A549 (cell line): ENCODE measurements around the gene MYO18B. TPM values are rescaled to one million over a fixed set of nuclear protein-coding genes. Genes with fewer than 3 reads are reported as not detected.

Experiments
- ATAC-seq, 2 experiments: fragments of 200-7000 bp in 1 of 2; fragments of >200 bp in 1 of 2; cut with Nextera tagmentation in 1 of 2; cut with Tn5 transposase in 1 of 2; 3 replicates each; pipeline versions ENCODE4 v1.8.0 to v1.9.1; 2018 to 2020; ENCODE audit warnings: mild to moderate bottlenecking in 1 of 2, moderate library complexity in 1 of 2
- CTCF ChIA-PET: fragments of 300-600 bp; sonication (Branson Sonifier 250); formaldehyde crosslinking; extraction: SDS; loops from one replicate; lab custom pipeline; 2021; ENCODE audit warnings: antibody characterized with exemption, inconsistent platforms; lab: Yijun Ruan, JAX
- POLR2A ChIA-PET: fragments of 350-600 bp; formaldehyde crosslinking; extraction: SDS; loops from one replicate; lab custom pipeline; 2021; ENCODE audit warnings: antibody characterized with exemption, inconsistent platforms; lab: Yijun Ruan, JAX
- DNase-seq, 2 experiments: peaks; one replicate each; pipeline versions ENCODE4 v3.0.0 to v3.0.0-alpha.2; 2011 to 2016; ENCODE audit warnings: low read depth in 1 of 2, low spot score in 1 of 2
- FAIRE-seq: peaks from 2 replicates; lab custom pipeline; 2011; peaks lifted over from hg19 to GRCh38; lab: Jason Lieb, UNC
- H3K27ac ChIP-seq, 2 experiments: fragments of >200 bp; sonication (Bioruptor Twin); formaldehyde crosslinking; 3 replicates each; pipeline ENCODE4 v1.5.1; 2016 to 2017
- H3K4me1 ChIP-seq: fragments of >200 bp; sonication (Bioruptor Twin); formaldehyde crosslinking; 3 replicates; pipeline ENCODE4 v1.6.1; 2016
- H3K4me2 ChIP-seq: fragments of >200 bp; sonication (Bioruptor Twin); formaldehyde crosslinking; 3 replicates; pipeline ENCODE4 v1.6.1; 2016
- H3K4me3 ChIP-seq: fragments of >200 bp; sonication (Bioruptor Twin); formaldehyde crosslinking; 3 replicates; pipeline ENCODE4 v1.5.1; 2016
- H3K9me3 ChIP-seq: fragments of >200 bp; sonication (Bioruptor Twin); formaldehyde crosslinking; 3 replicates; pipeline ENCODE4 v1.6.1; 2016
- BCL3 ChIP-seq: fragments of >200 bp; sonication (Bioruptor Twin); formaldehyde crosslinking; IDR thresholded peaks from 3 replicates; pipeline ENCODE4 v1.6.1; 2016
- BHLHE40 ChIP-seq: IDR thresholded peaks from 2 replicates; pipeline ENCODE4 v1.6.1; 2012; ENCODE audit warnings: low read depth, low read length, inconsistent platforms
- CHD2 ChIP-seq: fragments of 150-350 bp; IDR thresholded peaks from 2 replicates; pipeline ENCODE4 v1.6.1; 2014; ENCODE audit warnings: low read length; ENCODE audit not compliant: partially characterized antibody
- CTCF ChIP-seq: fragments of >200 bp; sonication (Bioruptor Twin); formaldehyde crosslinking; IDR thresholded peaks from 3 replicates; pipeline ENCODE4 v1.5.1; 2016
- EHF ChIP-seq: fragments of 250-450 bp; sonication (Bioruptor Pico); IDR thresholded peaks from 2 replicates; pipeline ENCODE4 v1.5.0; 2020; ENCODE audit warnings: mild to moderate bottlenecking
- ELK1 ChIP-seq: fragments of 150-350 bp; IDR thresholded peaks from 2 replicates; pipeline ENCODE4 v1.6.1; 2014; ENCODE audit warnings: low read depth, mild to moderate bottlenecking, low read length
- EP300 ChIP-seq, 2 experiments: fragments of >200 bp; sonication (Bioruptor Twin); formaldehyde crosslinking; IDR thresholded peaks; 2 replicates in 1 of 2; 3 replicates in 1 of 2; pipeline ENCODE4 v1.6.1; 2016 to 2017
- ESRRA ChIP-seq: fragments of 150-350 bp; IDR thresholded peaks from 2 replicates; pipeline ENCODE4 v1.6.1; 2014; ENCODE audit warnings: mild to moderate bottlenecking, low read length, borderline replicate concordance
- FOXS1 ChIP-seq: fragments of 250-450 bp; sonication (Bioruptor Pico); IDR thresholded peaks from 2 replicates; pipeline ENCODE4 v1.5.0; 2020; ENCODE audit warnings: mild to moderate bottlenecking, moderate library complexity
- GATA3 ChIP-seq: IDR thresholded peaks from 2 replicates; pipeline ENCODE4 v1.6.1; 2012; ENCODE audit warnings: borderline replicate concordance
- HDAC2 ChIP-seq: fragments of 200-600 bp; sonication (generic); IDR thresholded peaks from 2 replicates; pipeline ENCODE4 v1.6.1; 2016
- HEYL ChIP-seq: fragments of 250-450 bp; sonication (Bioruptor Pico); IDR thresholded peaks from 2 replicates; pipeline ENCODE4 v1.8.0; 2021; ENCODE audit warnings: mild to moderate bottlenecking, moderate library complexity
- HOXB13 ChIP-seq: fragments of 250-450 bp; sonication (Bioruptor Pico); IDR thresholded peaks from 2 replicates; pipeline ENCODE4 v1.5.0; 2020; ENCODE audit warnings: low read depth, mild to moderate bottlenecking, moderate library complexity
- HOXB5 ChIP-seq: fragments of 250-450 bp; sonication (Bioruptor Pico); IDR thresholded peaks from 2 replicates; pipeline ENCODE4 v1.5.0; 2020; ENCODE audit warnings: mild to moderate bottlenecking, moderate library complexity
- JUN ChIP-seq, 2 experiments: fragments of >200 bp; sonication (Bioruptor Twin); formaldehyde crosslinking; IDR thresholded peaks; 2 replicates in 1 of 2; 3 replicates in 1 of 2; pipeline ENCODE4 v1.6.1; 2016 to 2017
- JUNB ChIP-seq: fragments of >200 bp; sonication (Bioruptor Twin); formaldehyde crosslinking; IDR thresholded peaks from 2 replicates; pipeline ENCODE4 v1.6.1; 2016
- KDM5A ChIP-seq: fragments of 200-600 bp; sonication (generic); IDR thresholded peaks from 2 replicates; pipeline ENCODE4 v1.6.1; 2016; ENCODE audit warnings: antibody characterized with exemption, mild to moderate bottlenecking
- MAX ChIP-seq: IDR thresholded peaks from 2 replicates; pipeline ENCODE4 v1.6.1; 2012
- NFE2L2 ChIP-seq: fragments of 150-350 bp; conservative IDR thresholded peaks from 2 replicates; pipeline ENCODE4 v1.6.1; 2014; ENCODE audit warnings: low read length
- NR3C1 ChIP-seq: fragments of >200 bp; sonication (Bioruptor Twin); formaldehyde crosslinking; IDR thresholded peaks from 3 replicates; pipeline ENCODE4 v1.6.1; 2017
- PBX3 ChIP-seq: IDR thresholded peaks from 2 replicates; pipeline ENCODE4 v1.6.1; 2012
- PHF8 ChIP-seq: fragments of 200-600 bp; sonication (generic); IDR thresholded peaks from 2 replicates; pipeline ENCODE4 v1.6.1; 2016; ENCODE audit warnings: low read depth, mild to moderate bottlenecking, antibody characterized with exemption, moderate library complexity, borderline replicate concordance
- POLR2A ChIP-seq: IDR thresholded peaks from 2 replicates; pipeline ENCODE4 v1.6.1; 2012; ENCODE audit warnings: mild to moderate bottlenecking, low read length
- RAD21 ChIP-seq, 2 experiments: fragments of >200 bp in 1 of 2; sonication (Bioruptor Twin) in 1 of 2; formaldehyde crosslinking in 1 of 2; IDR thresholded peaks in 1 of 2; conservative IDR thresholded peaks in 1 of 2; 2 replicates in 1 of 2; 3 replicates in 1 of 2; pipeline ENCODE4 v1.6.1; 2012 to 2018; ENCODE audit warnings: inconsistent platforms in 1 of 2
- REST ChIP-seq: fragments of 200-600 bp; sonication (generic); IDR thresholded peaks from 2 replicates; pipeline ENCODE4 v1.6.1; 2016; ENCODE audit warnings: antibody characterized with exemption, mild to moderate bottlenecking, moderate library complexity
- RNF2 ChIP-seq: fragments of 200-600 bp; sonication (generic); IDR thresholded peaks from 2 replicates; pipeline ENCODE4 v1.6.1; 2016; ENCODE audit warnings: low read depth, mild to moderate bottlenecking, antibody characterized with exemption, moderate library complexity, borderline replicate concordance
- USF2 ChIP-seq: fragments of 450-650 bp; IDR thresholded peaks from 2 replicates; pipeline ENCODE4 v1.6.1; 2014; ENCODE audit warnings: antibody characterized with exemption
- ZFP36 ChIP-seq: fragments of 450-650 bp; IDR thresholded peaks from 2 replicates; pipeline ENCODE4 v1.6.1; 2014; ENCODE audit warnings: borderline replicate concordance; ENCODE audit not compliant: partially characterized antibody
- ZNF302 ChIP-seq: fragments of 250-450 bp; sonication (Bioruptor Pico); IDR thresholded peaks from 2 replicates; pipeline ENCODE4 v1.9.0; 2021; ENCODE audit warnings: inconsistent platforms, mild to moderate bottlenecking, moderate library complexity
- WGBS: methylation state at CpG from one replicate; pipeline ENCODE4 v1.1.6; 2017; ENCODE audit errors: missing lambda C conversion rate; 5-methylcytosine and 5-hydroxymethylcytosine counted together
- polyA plus RNA-seq, 4 experiments: library from polyadenylated mRNA; depleted of rRNA in 3 of 4; stranded (reverse); fragments of >200 nt; fragmentation: RNase III in 1 of 4; extraction: RNeasy Plus Mini Kit Qiagen cat#74134 plus additional on column Dnase treatment in 1 of 4; gene quantifications; 2 replicates in 3 of 4; 3 replicates in 1 of 4; pipeline ENCODE4 v1.2.3, GENCODE V29; 2011 to 2017

MYO18B gene
- polyA plus RNA-seq, 2 of the 4 experiments (the other 2 are of a cell fraction) = 0.01 TPM

GRCh38 chr22:26056455-26057200 lies 314.6 kb downstream of the MYO18B start:
- POLR2A ChIA-PET = no interaction called here
- Histone ChIP-seq H3K4me3 (no peak overlapping the region), H3K4me2 (no peak overlapping the region)
- ATAC-seq (no peak), FAIRE-seq (no peak), DNase-seq (no peak)
- WGBS = 1% methylated on average over 12 of the region's 12 CpGs
- TF ChIP-seq POLR2A (no peak), CTCF (no peak), FOXS1 (CRISPR knock-in tag) (no peak), KDM5A (no peak), PHF8 (no peak), ESRRA (no peak), ZNF302 (no peak), NFE2L2 (no peak), EP300 (IDR thresholded peaks at IDR 0.05) (no peak), REST (no peak), HOXB5 (no peak), BCL3 (no peak), HDAC2 (no peak), CHD2 (no peak), HOXB13 (CRISPR knock-in tag) (no peak)
- TF ChIP-seq, all 56 proteins: peak for 0
- CTCF ChIA-PET = no interaction called here
- Histone ChIP-seq H3K27ac (no peak overlapping the region), H3K4me1 (no peaks in the 10 kb centered on the region), H3K9me3 (no peaks in the 10 kb centered on the region)

GRCh38 chr22:26057731-26058130 lies 315.7 kb downstream of the MYO18B start:
- no peaks in the 10 kb centered on the region for H3K4me1 ChIP-seq
- no peak overlapping the region for H3K4me3 ChIP-seq
- no peak overlapping the region for H3K4me2 ChIP-seq
- no peaks in the 10 kb centered on the region for H3K9me3 ChIP-seq
- ChIA-PET CTCF (no interaction called here), POLR2A (no interaction called here)
- no peak for FAIRE-seq
- no peak for ATAC-seq
- DNase-seq = no peak
- no peak overlapping the region for H3K27ac ChIP-seq
- no peak for TF ChIP-seq ZNF302
- no peak for TF ChIP-seq RNF2
- TF ChIP-seq EHF (CRISPR knock-in tag) = no peak
- TF ChIP-seq BHLHE40 = no peak
- TF ChIP-seq MAX = no peak
- no peak for TF ChIP-seq PBX3
- no peak for TF ChIP-seq HDAC2
- TF ChIP-seq RAD21 (conservative IDR thresholded peaks at IDR 0.05 in 1 of 2, IDR thresholded peaks at IDR 0.05 in 1 of 2) = no peak
- TF ChIP-seq JUN (IDR thresholded peaks at IDR 0.05) = no peak
- TF ChIP-seq NR3C1 = no peak
- no peak for TF ChIP-seq HEYL (CRISPR knock-in tag)
- TF ChIP-seq GATA3 = no peak
- TF ChIP-seq USF2 = no peak
- no peak for TF ChIP-seq ELK1
- TF ChIP-seq ZFP36 = no peak
- no peak for TF ChIP-seq JUNB
